Heart right ventricle (tissue), 16 donors: ENCODE data around the gene RIMKLB. TPM values are rescaled to one million over a fixed set of nuclear protein-coding genes. Genes with fewer than 3 reads are reported as not detected.
"Not testable (repeated sequence)": the region's sequence is repeated elsewhere in the genome, so short reads cannot be mapped to it uniquely, and the experiment has no call there.

Experiments
- ATAC-seq, 8 donors: fragments of 200-7000 bp; cut with Tn5 transposase; one replicate each; pipeline ENCODE4 v1.9.1; 2020; ENCODE audit warnings: mild to moderate bottlenecking in 8 of 8, moderate library complexity in 8 of 8, moderate number of reproducible peaks in 1 of 8
- DNase-seq, 2 donors: peaks; one replicate each; pipeline ENCODE4 v3.0.0-alpha.2; 2020
- H3K27ac ChIP-seq, 10 donors: fragments of 200-600 bp; sonication (generic) in 2 of 10; one replicate each; pipeline versions ENCODE4 v1.5.0 to v1.8.0; 2020 to 2022; ENCODE audit warnings: mild to moderate bottlenecking in 3 of 10
- H3K27me3 ChIP-seq, 7 donors: fragments of 200-600 bp; one replicate each; pipeline ENCODE4 v1.8.0; 2021 to 2022; ENCODE audit warnings: mild to moderate bottlenecking in 2 of 7
- H3K36me3 ChIP-seq, 9 donors: fragments of 200-600 bp; sonication (generic) in 1 of 9; one replicate each; pipeline versions ENCODE4 v1.5.0 to v1.8.0; 2020 to 2022; ENCODE audit warnings: mild to moderate bottlenecking in 2 of 9
- H3K4me1 ChIP-seq, 9 donors: fragments of 200-600 bp; sonication (generic) in 1 of 9; one replicate each; pipeline versions ENCODE4 v1.5.0 to v1.8.0; 2020 to 2022; ENCODE audit warnings: mild to moderate bottlenecking in 4 of 9
- H3K4me3 ChIP-seq, 10 donors: fragments of 200-600 bp; sonication (generic) in 2 of 10; one replicate each; pipeline versions ENCODE4 v1.5.0 to v1.8.0; 2020 to 2022; ENCODE audit warnings: mild to moderate bottlenecking in 7 of 10, moderate library complexity in 2 of 10
- H3K9me3 ChIP-seq, 11 donors: fragments of 200-600 bp in 10 of 11; sonication (generic) in 2 of 11; one replicate each; pipeline versions ENCODE4 v1.5.0 to v1.8.0; 2013 to 2022; ENCODE audit warnings: mild to moderate bottlenecking in 2 of 11, control low read depth in 1 of 11, moderate library complexity in 1 of 11
- CTCF ChIP-seq, 9 donors: fragments of 200-600 bp; sonication (generic) in 2 of 9; IDR thresholded peaks; one replicate each; pipeline versions ENCODE4 v1.5.0 to v1.8.0; 2021 to 2022; ENCODE audit warnings: antibody characterized with exemption in 9 of 9, mild to moderate bottlenecking in 5 of 9, moderate library complexity in 1 of 9
- WGBS, 2 donors: extraction: QIAGEN DNeasy Blood & Tissue Kit; methylation state at CpG; one replicate each; pipeline ENCODE4 v1.1.7; 2013; ENCODE audit warnings: inconsistent platforms in 1 of 2; 5-methylcytosine and 5-hydroxymethylcytosine counted together
- intact Hi-C, 10 donors: fragments of 100-400 bp; cut with DNase I; formaldehyde crosslinking; loops; one replicate each; pipeline versions ENCODE4 v1.11.1 to v1.14.2; 2022
- polyA plus RNA-seq, 2 donors: library from polyadenylated mRNA; stranded (reverse); fragments of 200-250 nt; gene quantifications; one replicate each; pipeline ENCODE4 v1.2.3, GENCODE V29; 2013
- total RNA-seq, 10 donors: library from RNA; stranded (reverse); fragmentation: NEBNext Ultra II Directional in 3 of 10; extraction: Animal tissue kit (Norgen Biotek cat#: 25700) in 3 of 10; gene quantifications; one replicate each; pipeline versions ENCODE4 v1.2.1 to v1.2.4, GENCODE V29; 2021 to 2023
- donor health status: Arrhythmogenic right ventricular cardiomyopathy.
- donor health status: ischemic (EF 13 %, LVEDD 7.1; RV severe dilation, severe dysfunction).
- donor health status: healthy with polysubstance abuse.
- donor health status: DM: no; HTN: yes; CAD: no.
- donor health status: DM: no; HTN: no; CAD: no.
- donor health status: ischemic (EF 25% LVEDD 6.9; RV normal size, moderate dysfunction).
- donor health status: ischemic (EF 25% LVEDD 5.7; RV mildly dilated, moderate dysfunction).
- donor health status: healthy.
- donor health status: DM: yes; HTN: yes; CAD: no.
- donor health status: Ischemic cardiomyopathy.
- donor health status: ischemic (EF 35%, LVEDD 5.7; RV mildly dilated, moderate dysfunction).
- donor health status: nonischemic (EF 11% LVEDD 7.7; RV severe dilation, severe dysfunction).
- donor health status: DM: yes; HTN: yes; CAD: no.
- donor health status: PGD.
- donor health status: ischemic (EF 29% LVEDD 5.4; RV normal size, mild dysfunction).
- donor health status: nonischemic (EF 23%, LVEDD 6.1; RV moderate dilation, normal function).

RIMKLB gene
- total and polyA plus RNA-seq, 12 donors = 7.2 to 65.9 (median 12.6) TPM

DNA sequence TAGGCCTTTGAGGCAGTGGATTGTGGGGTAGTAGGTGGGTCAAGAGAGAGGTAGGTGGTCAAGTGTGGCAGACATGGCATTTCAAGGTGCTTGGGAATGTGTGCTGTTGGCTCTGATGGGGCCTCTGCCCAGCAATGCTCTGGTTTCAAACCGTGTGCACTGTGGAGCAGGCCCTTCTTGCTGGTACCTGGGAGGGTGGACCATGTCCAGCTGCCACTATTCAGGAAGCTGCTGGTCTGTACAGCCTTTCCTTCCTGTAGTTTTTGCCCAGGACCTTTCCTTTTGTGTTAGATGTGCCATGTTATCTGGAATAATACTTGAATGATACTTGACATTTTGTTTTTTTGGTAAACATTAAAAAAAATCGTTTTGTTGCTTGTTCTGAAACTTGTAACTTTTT, 14.8 kb downstream of the RIMKLB start:
- intact Hi-C loops = no loop called here
- Histone ChIP-seq H3K9me3 (no peaks in the 10 kb centered on the region), H3K4me3 (no peak overlapping the region), H3K36me3 (peaks cover 0 to 30% (median 0%) of the 10 kb centered on the region in 9 donors), H3K27ac (peak overlapping the region in 8 of 10 donors; percentile 20 to 60 (median 44)), H3K4me1 (peaks cover 0 to 53% (median 26%) of the 10 kb centered on the region in 9 donors), H3K27me3 (no peaks in the 10 kb centered on the region)
- no peak for TF ChIP-seq CTCF (IDR thresholded peaks at IDR 0.05)
- 41 to 45% methylated on average over 2 of the region's 2 CpGs for WGBS, 2 donors
- no peak for DNase-seq
- peak in 4 of 8 donors; percentile 34 to 56 (median 36) for ATAC-seq

DNA sequence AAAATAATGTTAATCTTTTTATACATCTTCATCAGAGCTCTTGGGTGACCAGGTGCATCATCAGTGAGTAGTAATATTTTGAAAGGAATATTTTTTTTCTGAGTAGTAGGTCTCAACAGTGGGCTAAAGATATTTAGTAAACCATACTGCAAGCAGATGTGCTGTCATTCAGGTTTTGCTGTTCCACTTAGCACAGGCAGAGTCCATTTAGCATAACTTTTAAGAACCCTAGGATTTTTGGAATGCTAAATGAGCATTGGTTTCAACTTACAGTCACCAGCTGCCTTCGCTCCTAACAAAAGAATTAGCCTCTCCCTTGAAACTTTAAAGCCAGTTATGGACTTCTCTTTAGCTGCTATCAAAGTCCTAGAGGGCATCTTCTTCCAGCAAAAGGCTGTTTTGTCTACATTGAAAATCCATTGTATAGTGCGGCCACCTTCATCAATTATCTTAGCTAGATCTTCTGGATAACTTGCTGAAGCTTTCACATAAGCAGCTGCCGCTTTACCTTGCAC, 24.6 kb downstream of the RIMKLB start:
- WGBS, 2 donors = 98% methylated on average over 3 of the region's 3 CpGs
- Histone ChIP-seq H3K4me3 (no peak overlapping the region), H3K27ac (no peak overlapping the region), H3K27me3 (no peaks in the 10 kb centered on the region), H3K4me1 (peaks cover 0 to 8% (median 0%) of the 10 kb centered on the region in 9 donors), H3K9me3 (peaks cover 0 to 11% (median 0%) of the 10 kb centered on the region in 11 donors), H3K36me3 (peaks cover 0 to 51% (median 13%) of the 10 kb centered on the region in 9 donors)
- no peak for DNase-seq
- no peak for TF ChIP-seq CTCF (IDR thresholded peaks at IDR 0.05)
- ATAC-seq = no peak
- intact Hi-C loops = no loop called here

- intact Hi-C loops = no loop called here
- WGBS, 2 donors = 81 to 82% methylated on average over 3 of the region's 3 CpGs
- ATAC-seq (peak in 1 of 8 donors; percentile 32), DNase-seq (no peak)
- Histone ChIP-seq H3K36me3 (peaks cover 0 to 8% (median 0%) of the 10 kb centered on the region in 9 donors), H3K27ac (peak overlapping the region in 1 of 10 donors; percentile 17), H3K4me3 (no peak overlapping the region), H3K9me3 (no peaks in the 10 kb centered on the region), H3K27me3 (no peaks in the 10 kb centered on the region), H3K4me1 (peaks cover 0 to 24% (median 17%) of the 10 kb centered on the region in 9 donors)
- no peak for TF ChIP-seq CTCF (IDR thresholded peaks at IDR 0.05)
Observed at GRCh38 chr12:8734873-8735381, 37.1 kb downstream of the RIMKLB start.

- H3K27ac ChIP-seq = no peak overlapping the region
- no peak for TF ChIP-seq CTCF (IDR thresholded peaks at IDR 0.05)
- DNase-seq (no peak), ATAC-seq (no peak)
- H3K4me3 ChIP-seq = no peak overlapping the region
- intact Hi-C loops = no loop called here
- no peaks in the 10 kb centered on the region for H3K9me3 ChIP-seq
- WGBS, 2 donors = 98 to 100% methylated on average over 1 of the region's 1 CpG
- H3K36me3 ChIP-seq = peaks cover 0 to 19% (median 0%) of the 10 kb centered on the region in 9 donors
- peaks cover 0 to 11% (median 0%) of the 10 kb centered on the region in 9 donors for H3K4me1 ChIP-seq
- H3K27me3 ChIP-seq = no peaks in the 10 kb centered on the region
Observed at GRCh38 chr12:8742501-8742900, 44.7 kb downstream of the RIMKLB start.

DNA sequence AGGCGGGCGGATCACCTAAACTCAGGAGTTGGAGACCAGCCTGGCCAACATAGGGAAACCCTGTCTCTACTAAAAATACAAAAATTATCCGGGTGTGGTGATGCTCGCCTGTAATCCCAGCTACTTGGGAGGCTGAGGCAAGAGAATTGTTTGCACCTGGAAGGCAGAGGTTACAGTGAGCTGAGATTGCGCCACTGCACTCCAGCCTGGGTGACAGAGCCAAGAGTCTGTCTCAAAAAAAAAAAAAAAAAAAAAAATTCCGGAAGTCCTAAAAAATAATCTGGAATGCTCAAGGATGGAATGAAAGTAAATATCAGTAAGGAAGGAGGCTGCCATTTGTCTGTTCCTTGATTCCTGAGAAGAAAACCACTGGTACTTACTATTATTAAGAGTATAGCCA, 45.3 kb downstream of the RIMKLB start:
- ATAC-seq, H3K27ac ChIP-seq, DNase-seq, intact Hi-C loops, H3K9me3 ChIP-seq, H3K4me3 ChIP-seq, H3K27me3 ChIP-seq: not testable (repeated sequence)
- 91 to 95% methylated on average over 6 of the region's 6 CpGs for WGBS, 2 donors
- Histone ChIP-seq H3K36me3 (peaks cover 0 to 19% (median 0%) of the 10 kb centered on the region in 9 donors), H3K4me1 (peaks cover 0 to 11% (median 0%) of the 10 kb centered on the region in 9 donors)

DNA sequence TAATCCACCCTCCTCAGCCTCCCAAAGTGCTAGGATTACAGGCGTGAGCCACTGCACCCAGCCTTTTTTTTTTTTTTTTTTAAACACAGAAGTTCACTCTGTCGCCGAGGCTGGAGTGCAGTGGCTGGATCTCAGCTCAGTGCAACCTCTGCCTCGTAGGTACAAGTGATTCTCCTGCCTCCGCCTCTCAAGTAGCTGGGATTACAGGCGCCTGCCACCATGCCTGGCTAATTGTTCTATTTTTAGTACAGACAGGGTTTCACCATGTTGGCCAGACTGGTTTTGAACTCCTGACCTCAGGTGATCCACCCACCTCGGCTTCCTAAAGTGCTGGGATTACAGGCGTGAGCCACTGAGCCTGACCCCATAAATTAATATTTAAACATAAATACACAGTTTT, 47.8 kb downstream of the RIMKLB start:
- intact Hi-C loops = not testable (repeated sequence)

More for the DNA sequence above, 47.8 kb downstream of the RIMKLB start:
- WGBS, 2 donors = 90 to 95% methylated on average over 8 of the region's 8 CpGs
- H3K27ac ChIP-seq, H3K4me3 ChIP-seq, H3K27me3 ChIP-seq, H3K9me3 ChIP-seq, DNase-seq, ATAC-seq: not testable (repeated sequence)
- Histone ChIP-seq H3K36me3 (peaks cover 0 to 24% (median 0%) of the 10 kb centered on the region in 9 donors), H3K4me1 (peaks cover 0 to 11% (median 0%) of the 10 kb centered on the region in 9 donors)
